Cerebellar nuclear complex (tissue), 1 donor: ENCODE data around the gene SGCE.
A peak's percentile ranks its signal among the peaks of the same experiment; 100 is the strongest.

ENCODE experiments used
- DNase-seq, 2 experiments: peaks; one replicate each; lab custom pipeline; 2025; lab: John Stamatoyannopoulos, UW

SGCE gene

DNA sequence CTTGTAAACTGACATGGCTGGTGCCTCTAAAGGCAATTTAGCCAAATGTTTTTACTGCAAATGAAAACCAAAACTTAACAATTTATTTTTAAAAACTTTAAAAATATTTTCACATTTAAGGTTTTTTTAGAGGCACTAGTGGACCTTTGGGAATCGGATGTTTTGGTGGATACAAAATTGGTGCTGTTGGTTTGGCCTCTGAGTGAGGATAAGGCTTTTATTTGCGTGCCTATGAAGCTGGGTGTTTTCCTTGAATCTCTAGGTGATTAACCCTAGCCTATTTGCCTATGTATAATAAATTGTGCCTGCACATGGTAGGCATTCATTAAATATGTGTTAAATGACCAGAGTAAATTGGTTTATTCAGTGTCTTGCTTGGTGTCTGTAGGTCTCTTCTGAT lies 2.9 kb upstream of the SGCE start:
- no peak for DNase-seq

DNA sequence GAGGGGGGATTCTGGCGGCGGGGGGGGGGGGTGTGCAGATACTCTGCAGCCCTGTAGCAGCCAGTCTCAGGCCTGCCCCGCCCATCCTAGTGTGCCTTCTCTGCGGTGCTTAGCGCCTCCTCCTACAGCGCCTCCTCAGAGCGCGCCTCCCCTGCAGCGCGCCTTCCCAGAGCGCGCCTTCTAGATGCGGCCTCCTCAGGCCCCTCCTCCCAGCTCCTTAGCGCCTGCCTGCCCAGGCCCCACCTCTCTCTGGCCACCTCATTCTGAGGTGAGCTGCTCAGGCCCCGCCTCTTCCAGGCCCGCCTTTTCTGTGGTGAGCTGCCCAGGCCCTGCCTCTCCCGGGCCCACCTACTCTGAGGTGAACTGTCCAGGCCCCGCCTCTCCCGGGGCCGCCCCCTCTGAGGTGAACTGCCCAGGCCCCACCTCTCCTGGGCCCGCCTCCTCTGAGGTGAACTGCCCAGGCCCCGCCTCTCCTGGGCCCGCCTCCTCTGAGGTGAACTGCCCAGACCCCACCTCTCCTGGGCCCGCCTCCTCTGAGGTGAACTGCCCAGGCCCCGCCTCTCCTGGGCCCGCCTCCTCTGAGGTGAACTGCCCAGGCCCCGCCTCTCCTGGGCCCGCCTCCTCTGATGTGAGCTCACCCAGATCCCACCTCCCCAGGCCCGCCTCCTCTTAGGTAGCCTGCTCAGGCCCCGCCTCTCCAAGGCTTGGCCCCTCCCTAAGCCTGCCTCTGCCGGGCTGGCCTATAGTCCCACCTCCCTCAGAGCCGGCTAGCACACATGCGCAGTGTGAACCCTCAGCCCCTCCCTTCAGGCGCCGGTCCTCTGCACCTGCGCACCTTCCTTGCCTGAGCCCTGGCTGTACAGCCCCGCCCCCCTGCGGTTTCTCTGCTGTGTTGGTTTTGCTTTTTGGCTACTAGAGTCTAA lies 2.1 kb upstream of the SGCE start:
- peak; percentile 92 to 96 for DNase-seq

DNA sequence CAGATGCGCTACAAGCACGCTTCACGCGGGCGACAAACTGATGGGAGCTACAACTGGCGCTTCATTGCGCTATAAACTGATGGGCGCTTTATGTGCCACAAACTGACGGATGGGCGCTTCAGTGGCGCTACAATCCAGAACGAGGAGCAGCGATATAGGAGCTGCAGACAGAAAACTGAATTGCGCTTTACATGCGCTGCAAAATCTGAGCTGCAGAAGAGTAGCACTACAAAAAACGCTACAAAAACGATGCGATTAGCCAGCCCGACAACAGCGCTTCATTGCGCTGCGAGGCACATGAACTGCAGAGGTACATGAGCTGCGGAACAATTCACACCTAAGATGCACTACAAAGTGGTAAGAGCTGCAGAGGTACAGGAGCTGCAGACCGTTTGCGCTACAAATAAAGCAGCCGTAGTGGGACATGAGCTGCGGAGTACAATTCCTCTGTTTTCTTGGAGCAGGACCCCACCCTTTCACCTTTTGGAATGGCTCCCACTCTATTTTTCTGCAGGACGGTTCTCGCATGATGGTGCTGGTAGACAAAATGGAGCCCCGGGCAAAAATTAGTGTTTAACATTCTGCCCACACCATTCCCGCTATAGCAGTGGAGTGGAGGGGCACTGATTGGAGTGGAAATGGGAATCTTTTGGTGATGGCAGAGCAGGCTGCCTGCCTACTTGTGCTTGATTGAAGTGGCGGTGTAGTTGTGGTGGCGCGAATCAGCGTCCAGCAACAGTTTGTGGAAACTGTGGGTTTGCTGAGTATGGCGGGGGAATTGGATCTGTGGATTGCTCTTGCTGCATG lies 1.2 kb upstream of the SGCE start:
- DNase-seq: no peak

DNA sequence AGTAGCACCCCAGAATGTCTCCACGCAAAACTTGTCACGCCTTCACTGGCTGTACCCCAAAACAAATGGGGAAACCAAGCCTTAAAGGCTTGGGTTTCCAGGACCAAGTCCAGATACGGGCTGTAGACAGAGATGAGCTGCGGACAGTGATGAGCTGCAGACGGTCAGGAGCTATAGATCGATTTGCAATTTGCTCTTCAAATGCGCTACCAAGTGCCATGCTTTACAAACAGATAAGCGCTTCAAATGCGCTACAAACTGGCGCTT lies 658 bp upstream of the SGCE start:
- no peak for DNase-seq

DNA sequence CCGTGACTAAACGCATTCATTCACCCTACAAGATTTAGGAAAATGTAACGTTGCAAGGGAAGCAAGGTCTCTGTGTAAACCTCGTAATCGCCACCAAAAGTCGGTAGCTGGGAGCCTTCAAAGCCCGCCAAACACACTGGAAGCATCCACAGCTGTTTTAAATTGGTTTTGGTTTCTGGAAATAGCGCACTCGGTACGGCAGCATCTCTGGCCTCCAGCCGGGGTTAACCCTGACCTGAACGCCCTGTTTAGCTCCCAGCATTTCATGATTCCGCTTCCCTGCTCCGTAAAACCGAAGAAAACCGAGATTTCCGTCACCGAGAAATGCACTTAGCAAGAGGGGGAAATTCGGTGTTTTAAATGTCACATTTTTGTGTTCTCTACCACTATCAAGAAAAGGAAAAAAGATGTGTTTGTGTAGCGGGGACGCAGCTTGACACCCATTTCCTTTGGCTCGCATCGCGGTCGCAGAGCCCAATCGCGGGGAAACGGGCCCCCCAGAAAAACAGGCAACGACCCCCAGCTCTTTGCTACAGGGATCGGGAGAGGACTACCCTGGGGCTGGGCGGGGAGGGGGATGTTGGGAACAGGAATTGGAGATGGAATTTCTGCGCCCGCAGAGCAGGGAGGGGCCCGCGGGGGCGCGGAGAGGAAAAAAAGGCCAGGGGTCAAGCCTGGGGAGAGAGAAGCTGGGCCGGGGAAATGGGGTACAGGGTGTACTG lies 646 bp downstream of the SGCE start:
- DNase-seq: no peak

DNA sequence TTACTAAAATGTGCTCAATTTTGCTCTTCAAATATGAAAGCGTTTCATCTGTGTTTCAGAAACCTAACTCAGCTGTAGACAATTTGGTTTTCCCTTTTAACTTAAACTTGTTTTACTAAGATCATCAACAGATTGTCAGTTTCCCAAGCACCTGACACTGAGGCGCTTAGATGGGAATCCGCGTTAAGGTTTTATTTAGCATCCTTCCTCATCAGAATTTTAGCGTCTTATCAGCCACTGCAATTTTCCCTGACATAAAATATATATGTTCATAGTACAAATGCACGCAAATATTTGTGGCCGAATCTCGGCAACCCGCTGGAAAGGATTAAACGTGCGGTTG lies 1.2 kb downstream of the SGCE start:
- no peak for DNase-seq

DNA sequence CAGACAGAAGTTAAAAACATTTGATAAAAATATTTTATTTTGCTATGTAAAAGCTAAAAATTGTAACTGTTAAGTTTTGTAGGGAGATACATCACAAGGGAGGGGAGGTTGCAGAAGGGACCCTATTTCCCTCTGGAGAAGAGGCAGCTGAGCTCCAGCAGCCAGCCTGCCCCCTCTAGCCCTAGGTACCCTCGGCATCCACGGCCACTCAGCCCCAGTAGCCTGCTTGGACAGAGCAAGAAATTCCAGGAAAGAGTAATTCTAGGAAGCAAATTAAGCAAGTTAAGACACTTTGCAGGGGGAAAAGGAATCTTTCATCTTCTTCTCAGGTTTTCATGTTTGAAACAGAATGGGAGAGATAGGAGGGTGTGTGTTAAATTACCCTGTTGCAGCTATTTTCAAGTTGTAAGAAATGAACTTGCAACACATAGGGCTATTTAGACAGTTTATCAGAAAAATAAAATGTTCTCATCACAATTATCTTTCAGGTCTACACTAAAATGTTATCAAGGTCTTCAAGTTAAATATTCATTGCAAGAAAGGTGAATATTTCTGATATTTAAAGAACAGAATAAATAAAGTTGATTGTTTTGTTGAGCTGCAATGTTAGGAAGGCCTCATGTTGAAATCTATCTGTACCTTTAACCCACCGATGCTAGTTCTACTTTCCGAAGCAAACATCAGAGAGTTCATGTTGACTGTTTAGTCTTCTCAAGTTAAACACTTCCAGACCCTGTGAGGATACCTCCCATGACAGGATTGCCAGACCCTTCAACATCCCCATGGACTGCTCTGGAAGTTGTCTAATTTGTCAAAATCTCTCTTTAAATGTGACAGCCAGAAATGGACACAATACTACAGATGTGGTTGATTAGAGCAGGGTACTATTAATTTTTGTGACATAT lies 5.5 kb downstream of the SGCE start:
- DNase-seq: no peak

DNA sequence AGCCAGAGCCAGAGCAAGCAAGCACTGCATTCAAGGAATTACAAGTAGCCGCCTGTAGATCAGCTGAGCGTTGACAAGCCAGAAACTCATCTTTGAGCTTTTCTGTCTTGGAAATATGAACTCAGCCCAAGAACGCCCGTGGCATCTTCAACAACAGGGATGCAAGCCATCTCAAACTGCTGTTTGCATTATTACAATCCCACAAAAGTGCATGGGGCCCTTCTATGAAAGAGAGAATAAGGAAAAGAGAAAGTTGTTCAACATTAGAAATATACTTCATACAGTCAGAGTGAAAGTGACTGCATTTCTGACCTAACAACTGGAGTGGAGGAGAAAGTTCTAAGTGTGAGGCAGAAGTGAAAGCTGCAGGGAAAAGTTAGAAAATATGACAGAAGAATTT lies 6.5 kb downstream of the SGCE start:
- DNase-seq: no peak

DNA sequence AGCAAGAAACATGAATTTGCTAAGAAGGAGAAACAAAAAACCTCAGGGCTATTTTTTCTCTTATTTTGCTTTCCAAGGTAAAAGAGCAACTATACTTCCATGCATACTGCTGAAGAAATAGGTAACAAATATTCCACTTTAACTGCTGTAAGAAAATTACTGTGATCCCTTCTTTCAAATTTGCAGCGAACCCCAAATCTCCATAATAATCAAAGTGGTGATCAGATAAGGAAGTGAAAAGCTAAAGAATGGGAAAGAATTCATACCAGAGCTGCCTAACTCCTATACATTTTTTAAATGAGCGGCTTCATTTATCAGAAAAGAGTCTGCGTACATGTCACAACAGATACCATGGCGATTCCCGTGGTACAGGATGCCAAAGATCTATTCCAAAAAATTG lies 7.2 kb downstream of the SGCE start:
- DNase-seq: no peak

DNA sequence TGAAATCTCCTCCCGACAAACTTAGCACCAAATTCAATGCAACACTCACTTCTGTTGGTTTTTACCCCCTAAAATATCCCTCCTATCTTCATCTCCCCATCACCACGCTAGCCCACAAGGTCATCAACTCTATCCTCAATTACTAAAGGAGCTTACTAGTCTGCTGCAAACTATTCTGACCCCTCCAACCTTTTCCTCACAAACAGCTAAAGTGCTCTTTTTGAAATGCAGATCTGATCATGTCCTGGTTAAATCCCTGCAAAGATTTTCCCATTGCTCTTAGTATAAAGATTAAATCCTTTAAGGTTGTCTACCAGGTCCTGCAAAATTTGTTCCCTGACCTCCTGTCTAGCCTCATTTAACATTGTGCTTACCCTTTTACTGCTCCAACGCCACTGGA lies 8.6 kb downstream of the SGCE start:
- DNase-seq: no peak

DNA sequence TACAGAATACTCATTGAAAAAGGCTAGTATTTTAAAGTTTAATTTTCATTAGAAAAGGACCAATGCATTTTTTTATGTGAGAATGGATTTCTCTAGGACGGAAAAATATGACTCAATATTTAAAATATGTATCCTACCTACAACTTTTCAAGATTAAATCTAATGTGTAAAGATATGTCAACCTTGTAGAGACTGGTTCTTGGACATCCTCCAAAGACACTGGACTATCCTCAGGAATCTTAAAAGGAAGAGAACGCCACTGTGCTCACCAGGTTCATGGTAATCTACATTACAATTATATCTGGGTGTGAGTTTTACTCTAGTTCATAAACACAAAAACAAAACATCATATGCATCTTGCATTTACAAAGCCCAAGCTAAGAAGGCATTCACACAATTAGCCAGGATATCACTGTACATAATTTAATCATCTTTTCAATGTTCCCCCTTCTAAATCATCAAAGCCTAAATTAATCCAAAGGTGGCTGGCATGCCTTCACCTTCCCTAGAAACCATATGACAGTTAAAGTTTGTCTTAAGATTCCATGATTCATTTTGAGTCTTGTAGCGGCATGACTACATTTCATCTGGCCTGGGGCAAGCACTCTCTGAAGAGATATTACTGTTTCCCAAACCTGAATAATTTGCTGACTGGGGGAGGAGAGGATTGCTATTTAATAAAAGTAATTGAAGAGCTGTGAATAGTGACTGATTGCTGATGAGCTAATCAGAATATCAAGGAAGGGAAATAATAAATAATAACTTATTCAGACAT lies 12.0 kb downstream of the SGCE start:
- DNase-seq: no peak

DNA sequence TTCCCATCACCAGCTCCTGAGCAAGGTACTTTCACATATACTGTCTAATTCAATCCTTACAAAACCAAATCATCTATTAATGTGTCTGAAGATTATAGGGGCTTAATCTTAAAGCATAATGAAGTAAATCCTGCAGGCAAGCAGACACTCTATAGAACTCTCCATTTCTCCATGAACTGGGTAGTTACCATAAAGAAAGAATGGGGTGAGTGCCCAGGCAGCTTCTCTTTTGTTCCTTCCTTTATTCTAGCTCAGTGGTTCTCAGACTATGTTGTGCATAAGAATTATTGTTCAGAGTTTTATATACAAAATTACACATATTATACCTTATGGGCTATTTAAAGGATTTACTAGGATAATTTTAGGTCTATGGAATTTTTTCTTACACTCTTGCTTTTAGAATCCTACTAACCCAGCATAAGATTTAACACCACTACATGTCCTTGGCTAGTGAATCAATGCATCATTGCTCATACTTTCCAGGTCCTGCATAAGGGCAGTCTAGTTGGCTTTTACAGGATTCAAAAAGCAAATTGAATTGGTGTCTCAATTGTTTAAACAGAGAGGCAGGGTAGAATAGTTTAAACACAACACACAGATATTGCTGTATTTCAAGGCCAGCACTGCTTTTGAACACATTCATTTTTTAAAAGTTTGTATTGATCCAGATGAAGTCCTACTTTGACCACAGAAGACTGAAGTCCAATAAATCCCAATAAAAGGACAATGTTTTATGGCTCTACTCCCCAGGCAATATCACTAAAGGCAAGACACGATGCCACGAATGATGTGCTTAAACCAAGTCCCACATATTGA lies 12.9 kb downstream of the SGCE start:
- DNase-seq: no peak

DNA sequence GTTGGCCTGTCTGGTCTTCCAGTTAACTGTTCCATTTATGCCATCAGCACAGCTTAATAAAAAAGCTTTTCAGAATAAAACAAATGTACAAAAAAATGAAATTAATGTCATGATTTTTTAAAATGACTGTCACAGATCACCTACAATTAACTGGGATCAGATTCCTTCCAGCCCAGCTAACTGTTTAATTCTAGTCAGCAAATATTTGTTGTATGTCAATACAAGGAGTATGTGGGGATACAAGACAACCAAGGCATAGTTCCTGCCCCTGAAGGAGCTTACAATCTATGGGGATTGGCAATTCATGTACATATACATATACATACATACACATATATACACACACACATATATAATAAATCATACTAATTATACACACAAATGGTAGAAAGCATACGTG lies 16.5 kb downstream of the SGCE start:
- no peak for DNase-seq

DNA sequence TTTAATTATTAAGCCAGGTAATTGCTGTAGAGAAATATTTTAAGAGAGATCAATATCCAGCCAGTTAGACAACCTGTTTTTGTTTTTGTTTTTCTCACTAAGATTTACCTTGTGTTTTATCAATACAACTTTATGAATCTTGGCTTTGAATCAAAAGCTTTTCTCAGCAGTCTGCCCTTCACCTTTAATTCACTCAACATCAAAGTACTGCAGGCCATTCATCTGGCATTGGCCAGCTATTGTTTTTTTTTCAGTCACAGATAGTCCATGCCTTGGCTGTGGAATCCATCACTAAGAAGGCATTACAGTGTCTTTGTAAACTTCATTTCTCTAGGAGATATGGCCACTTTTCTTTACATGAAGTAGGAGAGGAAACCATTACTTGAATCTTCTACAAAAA lies 20.2 kb downstream of the SGCE start:
- no peak for DNase-seq

DNA sequence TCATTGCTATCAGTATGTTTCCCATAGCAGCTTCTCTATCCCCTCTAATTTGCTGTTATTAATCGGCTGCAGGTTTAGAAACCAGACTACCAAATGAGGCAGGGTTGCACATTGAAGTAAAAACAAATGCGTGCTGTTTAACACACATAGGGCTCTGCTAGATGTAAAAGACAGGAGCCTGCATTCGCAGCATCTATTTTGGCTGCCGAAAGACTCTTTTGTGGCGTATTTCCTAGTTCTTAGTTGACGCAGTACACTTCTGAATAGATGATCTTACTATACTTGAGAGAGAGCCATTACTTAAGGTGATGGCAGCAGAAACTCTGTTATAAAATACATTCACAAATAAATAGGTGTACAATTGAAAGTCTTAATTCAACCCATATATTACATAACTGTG lies 21.4 kb downstream of the SGCE start:
- DNase-seq: no peak

DNA sequence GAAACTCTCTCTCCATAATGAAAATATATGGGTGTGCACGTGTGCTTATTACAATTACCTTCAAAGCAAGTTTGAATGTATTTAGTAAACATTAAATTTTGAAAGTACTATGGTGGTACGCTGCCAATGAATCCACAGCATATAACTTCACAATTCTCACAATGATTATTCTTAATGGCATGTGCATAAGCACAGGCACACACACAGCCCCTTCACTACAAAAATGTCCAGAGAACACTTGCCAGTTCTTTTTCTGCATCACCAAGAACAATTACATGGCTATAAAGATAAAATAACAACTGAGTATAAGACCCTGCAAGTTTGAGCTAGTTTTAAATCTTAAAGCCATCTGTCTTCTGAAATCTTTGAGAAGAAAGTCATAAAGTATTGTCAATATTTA lies 22.2 kb downstream of the SGCE start:
- DNase-seq: no peak

DNA sequence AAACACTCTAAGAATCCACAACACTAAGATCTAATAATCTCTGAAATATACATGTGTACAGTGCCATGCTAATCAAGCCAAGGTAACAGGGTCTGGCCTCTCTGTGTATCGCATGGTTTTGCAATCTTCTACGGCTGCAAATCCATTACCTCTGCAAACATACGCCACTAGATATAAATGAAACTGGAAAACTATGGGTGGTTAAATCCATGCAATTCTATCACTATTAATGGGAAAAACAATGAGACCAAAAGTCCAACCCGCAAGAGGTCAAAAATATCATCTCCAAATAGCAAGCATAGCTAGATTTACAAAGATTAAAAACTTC lies 23.0 kb downstream of the SGCE start:
- no peak for DNase-seq

DNA sequence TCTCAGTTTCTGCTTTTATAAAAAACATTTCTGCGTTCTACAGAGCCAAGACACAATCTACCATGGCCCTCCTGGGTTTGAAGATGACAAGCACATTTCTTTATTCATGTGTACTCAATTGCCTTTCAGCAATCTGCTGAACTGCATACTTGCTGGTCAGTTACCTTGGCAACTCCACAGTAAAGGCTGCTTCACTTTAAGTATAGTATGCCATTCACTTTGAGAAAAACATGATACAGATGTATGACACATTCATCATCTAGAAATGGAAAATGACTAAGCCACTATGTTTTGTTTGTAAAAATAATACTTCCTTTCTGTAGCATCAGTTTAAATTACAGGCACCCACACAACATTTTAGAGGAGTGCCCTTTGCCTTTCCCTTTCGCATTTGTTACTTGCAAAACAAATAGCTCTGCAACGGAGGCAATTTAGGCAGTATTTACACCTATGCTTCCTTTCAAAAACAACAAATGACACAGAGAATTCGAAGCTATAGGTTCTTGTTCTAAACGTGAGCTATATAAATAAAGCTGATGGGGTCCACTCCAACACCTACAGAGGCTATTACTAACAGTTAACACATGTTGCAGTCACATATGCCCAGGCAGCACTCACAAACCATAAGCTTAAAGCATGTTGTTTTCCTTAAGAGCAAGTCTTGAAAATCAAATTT lies 23.5 kb downstream of the SGCE start:
- no peak for DNase-seq

DNA sequence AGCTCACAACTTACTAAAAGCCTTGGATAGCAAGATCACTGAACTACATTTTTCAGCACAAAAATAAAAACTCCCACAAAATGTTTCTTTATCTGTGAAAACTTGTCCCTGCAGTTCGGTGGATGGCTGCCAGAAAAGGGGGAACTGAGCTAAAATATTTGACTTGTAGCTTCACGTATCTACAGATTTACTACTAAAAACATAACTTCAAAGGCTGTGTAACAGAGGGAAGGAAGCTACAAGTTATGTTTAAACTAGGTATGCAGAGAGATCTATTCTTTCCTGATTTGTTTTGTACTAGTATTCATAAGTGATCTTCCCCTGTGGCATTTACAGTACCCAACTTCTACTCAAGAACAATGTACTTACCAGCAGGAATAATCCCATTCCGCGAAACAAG lies 25.1 kb downstream of the SGCE start:
- DNase-seq: no peak

DNA sequence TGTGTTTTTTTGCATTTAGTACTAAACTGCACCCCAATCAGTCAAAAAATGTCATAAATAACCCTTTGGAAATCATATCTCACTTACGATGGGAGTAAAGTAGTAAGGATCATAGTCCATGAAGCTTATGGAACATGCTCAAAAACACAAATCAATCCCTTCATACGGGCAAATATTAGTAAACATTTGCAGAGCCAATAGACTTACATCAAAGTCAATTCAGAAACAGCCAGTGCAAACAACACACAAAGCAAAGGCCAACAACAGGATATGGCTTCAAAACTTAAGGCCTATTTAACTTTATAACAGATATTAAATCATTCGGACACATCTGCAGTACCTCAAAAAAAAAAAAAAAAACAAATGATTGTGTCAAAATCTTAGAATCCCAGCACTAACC lies 32.1 kb downstream of the SGCE start:
- DNase-seq: no peak
